Fibroblast of pulmonary artery (primary cell): Measurements from ENCODE around the gene PIK3CB.

Source experiments
- DNase-seq: peaks from one replicate; pipeline ENCODE4 v3.0.0-alpha.2; 2010; ENCODE audit warnings: low read depth
- H3K4me3 ChIP-seq: replicated peaks from 2 replicates; pipeline ENCODE4 v1.5.1; 2011; ENCODE audit warnings: low read depth, mild to moderate bottlenecking, control low read depth, low read length, moderate library complexity
- TF ChIP-seq, protein P1 (sequence below): IDR thresholded peaks from 2 replicates; pipeline ENCODE4 v1.5.1; 2011; ENCODE audit warnings: mild to moderate bottlenecking, control low read depth, low read length, inconsistent platforms; ENCODE audit errors: missing control alignments

Gene PIK3CB

DNA sequence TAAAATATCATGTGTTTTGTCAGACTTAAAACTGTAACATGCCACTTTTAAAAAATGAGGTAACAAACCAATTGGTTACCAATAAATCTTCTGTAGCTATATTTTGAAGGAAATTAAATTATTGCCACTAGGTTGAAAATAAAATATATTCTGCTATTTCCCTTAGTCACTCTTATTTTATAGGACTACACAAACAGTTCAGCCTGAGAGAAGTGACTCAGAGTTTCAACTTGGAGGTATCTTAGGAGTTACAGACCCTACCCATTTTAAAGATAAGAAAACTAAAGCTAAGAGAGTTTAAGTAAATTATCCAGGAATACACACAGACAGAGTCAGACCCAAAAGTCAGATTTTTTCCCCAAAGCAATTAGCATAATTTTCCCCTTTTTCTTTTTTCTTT, 65.1 kb downstream of the PIK3CB start:
- no peak for DNase-seq
- TF ChIP-seq, protein P1, sequence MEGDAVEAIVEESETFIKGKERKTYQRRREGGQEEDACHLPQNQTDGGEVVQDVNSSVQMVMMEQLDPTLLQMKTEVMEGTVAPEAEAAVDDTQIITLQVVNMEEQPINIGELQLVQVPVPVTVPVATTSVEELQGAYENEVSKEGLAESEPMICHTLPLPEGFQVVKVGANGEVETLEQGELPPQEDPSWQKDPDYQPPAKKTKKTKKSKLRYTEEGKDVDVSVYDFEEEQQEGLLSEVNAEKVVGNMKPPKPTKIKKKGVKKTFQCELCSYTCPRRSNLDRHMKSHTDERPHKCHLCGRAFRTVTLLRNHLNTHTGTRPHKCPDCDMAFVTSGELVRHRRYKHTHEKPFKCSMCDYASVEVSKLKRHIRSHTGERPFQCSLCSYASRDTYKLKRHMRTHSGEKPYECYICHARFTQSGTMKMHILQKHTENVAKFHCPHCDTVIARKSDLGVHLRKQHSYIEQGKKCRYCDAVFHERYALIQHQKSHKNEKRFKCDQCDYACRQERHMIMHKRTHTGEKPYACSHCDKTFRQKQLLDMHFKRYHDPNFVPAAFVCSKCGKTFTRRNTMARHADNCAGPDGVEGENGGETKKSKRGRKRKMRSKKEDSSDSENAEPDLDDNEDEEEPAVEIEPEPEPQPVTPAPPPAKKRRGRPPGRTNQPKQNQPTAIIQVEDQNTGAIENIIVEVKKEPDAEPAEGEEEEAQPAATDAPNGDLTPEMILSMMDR, result no peak
- H3K4me3 ChIP-seq, result no peak overlapping the region

DNA sequence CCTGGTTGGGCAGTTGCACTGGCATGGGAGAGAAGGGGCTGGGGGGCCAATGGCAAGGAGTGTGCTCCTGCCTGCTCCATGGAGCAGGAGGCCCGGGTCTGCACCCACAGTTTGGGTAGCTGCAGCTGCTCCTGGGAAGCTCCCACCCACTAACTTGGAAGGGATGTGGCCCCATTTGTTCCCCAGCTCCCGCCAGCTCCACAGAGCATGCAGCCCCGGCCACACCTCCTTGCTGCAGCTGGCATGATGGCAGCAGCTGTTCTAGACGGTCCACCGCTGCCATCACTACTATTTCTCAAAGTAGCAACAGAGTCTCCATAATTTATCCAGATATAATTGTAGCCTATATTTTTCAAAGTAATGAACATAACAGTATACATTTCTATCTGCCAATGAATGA, 65.8 kb downstream of the PIK3CB start:
- DNase-seq, result no peak
- TF ChIP-seq, protein P1, result no peak
- no peak overlapping the region for H3K4me3 ChIP-seq

- TF ChIP-seq, protein P1, result no peak
Measured at GRCh38 chr3:138768125-138768524, 66.6 kb downstream of the PIK3CB start.

DNA sequence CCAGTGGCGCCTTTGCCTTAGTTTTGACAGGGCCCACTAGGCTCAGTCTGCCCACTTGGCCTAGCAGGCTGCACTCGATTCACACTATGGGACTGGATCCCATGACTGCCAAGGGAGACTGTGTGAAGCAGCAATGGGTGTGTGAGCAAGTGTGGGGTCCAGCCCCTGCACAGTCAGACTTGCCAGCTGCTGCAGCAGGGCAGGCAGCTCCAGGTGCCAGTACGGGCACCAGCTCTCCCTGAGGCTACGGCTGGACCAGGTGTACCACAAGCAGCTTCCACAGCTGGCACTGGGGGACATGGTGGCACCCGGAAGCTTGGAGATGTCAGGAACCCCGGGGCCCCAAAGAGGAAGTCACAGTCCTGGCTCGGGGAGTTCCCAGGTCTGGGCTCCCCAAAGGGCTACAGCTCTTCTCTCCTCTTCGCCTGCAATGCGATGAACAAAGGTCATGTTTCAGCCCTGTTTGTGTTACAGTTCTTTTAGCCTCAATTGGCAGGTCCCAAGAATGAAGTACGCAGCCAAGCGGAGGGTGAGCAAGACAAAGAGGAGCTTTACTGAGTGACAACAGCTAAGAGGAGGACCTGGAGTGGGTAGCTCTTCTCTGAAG, 67.1 kb downstream of the PIK3CB start:
- TF ChIP-seq, protein P1, result no peak
- no peak for DNase-seq
- H3K4me3 ChIP-seq, result no peak overlapping the region

More at GRCh38 chr3:138768125-138768524, 66.6 kb downstream of the PIK3CB start:
- no peak overlapping the region for H3K4me3 ChIP-seq
- DNase-seq, result no peak

DNA sequence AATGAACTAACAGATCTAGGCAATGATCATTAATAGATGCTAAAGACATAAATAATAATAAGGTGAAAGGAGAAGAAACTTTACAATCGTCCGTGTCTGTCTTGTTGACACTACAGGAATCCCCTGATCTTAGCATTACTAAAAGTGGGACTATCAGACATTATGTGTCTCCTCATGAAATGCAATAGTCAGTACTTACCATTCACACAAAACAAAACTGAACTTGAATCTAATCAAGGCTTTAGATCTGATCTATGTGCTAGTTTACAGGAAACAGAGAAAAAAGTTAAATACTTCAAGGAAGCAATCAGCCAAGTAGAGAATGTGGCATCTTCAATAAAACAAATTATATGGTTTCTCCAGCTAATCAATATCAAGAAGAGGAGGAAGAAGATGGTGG, 73.7 kb downstream of the PIK3CB start:
- no peak overlapping the region for H3K4me3 ChIP-seq
- no peak for DNase-seq
- TF ChIP-seq, protein P1, result no peak

GRCh38 chr3:138748190-138748589, 86.5 kb downstream of the PIK3CB start:
- no peak for DNase-seq
- no peak overlapping the region for H3K4me3 ChIP-seq
- TF ChIP-seq, protein P1, result no peak

DNA sequence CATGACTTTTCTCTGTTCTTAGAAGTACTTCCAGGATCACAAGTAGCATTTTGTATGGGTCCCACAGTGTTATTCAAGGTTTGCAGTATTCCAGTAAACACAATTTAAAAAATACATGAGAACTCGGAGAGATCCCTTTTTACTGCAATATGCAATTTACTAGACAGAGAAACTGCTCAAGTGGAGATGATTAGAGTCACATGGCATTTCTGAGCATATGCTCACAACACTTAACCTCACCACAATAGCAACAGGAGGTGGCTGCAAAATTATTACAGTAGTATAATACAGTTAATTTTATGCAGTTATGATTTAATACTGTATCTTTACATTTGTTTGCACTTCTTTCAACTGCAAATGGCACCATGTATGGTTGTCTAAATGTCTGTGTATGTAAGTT, 87.5 kb downstream of the PIK3CB start:
- TF ChIP-seq, protein P1, result no peak
- H3K4me3 ChIP-seq, result no peak overlapping the region
- no peak for DNase-seq
